Measurements from ENCODE around the gene GOLGA6L24.
A peak's percentile ranks its signal among the peaks of the same experiment; 100 is the strongest.
"Not testable (repeated sequence)": the region's sequence is repeated elsewhere in the genome, so short reads cannot be mapped to it uniquely, and the experiment has no call there.

GOLGA6L24 gene

GRCh38 chr15:28357984-28358383 is at the start of gene GOLGA6L24:
Gene GOLGA6L24 (minus strand): TSS chr15:28358084. CDS start chr15:28358023, 61 bp downstream.
- not testable (repeated sequence) for H3K4me1 ChIP-seq (ENCODE audit: control insufficient read depth in 1 of 2, insufficient read depth in 1 of 2, low read depth in 1 of 2, low read length in 1 of 2); H3K9me3 ChIP-seq; H3K4me3 ChIP-seq (ENCODE audit: low read depth in 1 of 2, low read length in 1 of 2); H3K27me3 ChIP-seq; H3K36me3 ChIP-seq; H3K27ac ChIP-seq

DNA sequence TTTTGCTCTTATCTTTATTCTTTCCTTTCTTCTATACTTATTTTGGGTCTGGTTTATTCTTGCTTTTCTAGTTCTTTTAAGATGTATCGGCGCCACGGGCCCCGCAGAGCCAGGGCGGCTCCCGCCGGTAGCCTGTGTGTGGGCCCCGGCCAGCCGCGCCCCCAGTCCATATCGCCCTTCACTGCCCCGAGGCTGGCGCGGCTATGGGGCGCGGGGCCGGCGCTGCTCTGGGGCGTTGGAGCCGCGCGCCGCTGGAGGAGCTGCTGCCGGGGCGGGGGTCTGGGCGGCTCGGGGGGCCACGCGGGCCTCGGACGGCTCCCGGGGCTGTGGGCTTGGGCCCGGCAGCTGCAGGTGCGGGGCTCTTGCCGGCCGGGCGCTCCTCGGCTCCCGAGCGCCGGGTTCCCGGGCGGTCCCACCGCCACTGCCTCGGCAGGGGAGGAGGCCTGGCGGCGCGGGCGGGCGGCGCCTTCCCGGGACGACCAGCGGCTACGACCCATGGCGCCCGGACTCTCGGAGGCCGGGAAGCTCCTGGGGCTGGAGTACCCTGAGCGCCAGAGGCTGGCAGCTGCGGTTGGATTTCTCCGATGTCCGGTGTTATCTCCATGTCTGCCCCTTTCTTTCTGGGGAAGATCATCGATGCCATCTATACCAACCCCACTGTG is 45.0 kb upstream of the GOLGA6L24 start:
- H3K36me3 ChIP-seq; H3K9me3 ChIP-seq; H3K4me3 ChIP-seq (ENCODE audit: low read depth in 1 of 2, low read length in 1 of 2); H3K27me3 ChIP-seq; H3K27ac ChIP-seq; H3K4me1 ChIP-seq (ENCODE audit: control insufficient read depth in 1 of 2, insufficient read depth in 1 of 2, low read depth in 1 of 2, low read length in 1 of 2): not testable (repeated sequence)

DNA sequence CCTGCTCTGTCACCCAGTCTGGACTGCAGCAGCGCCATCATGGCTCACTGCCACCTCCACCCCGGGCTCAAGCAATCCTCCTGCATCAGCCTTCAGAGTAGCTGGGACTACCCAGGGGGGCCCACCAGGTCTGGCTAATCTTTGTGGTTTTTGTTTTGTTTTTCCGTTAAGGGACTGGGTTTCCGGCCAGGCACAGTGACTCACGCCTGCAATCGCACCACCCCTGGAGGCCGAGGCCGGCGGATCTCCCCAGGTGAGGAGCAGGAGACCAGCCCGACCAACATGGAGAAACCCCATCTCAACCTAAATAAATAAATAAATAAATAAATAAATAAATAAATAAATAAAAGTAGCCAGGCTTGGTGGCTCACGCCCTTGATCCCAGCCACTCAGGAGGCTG is 38.1 kb upstream of the GOLGA6L24 start:
- not testable (repeated sequence) for H3K27me3 ChIP-seq; H3K27ac ChIP-seq; H3K4me1 ChIP-seq (ENCODE audit: control insufficient read depth in 1 of 2, insufficient read depth in 1 of 2, low read depth in 1 of 2, low read length in 1 of 2); H3K36me3 ChIP-seq; H3K9me3 ChIP-seq; H3K4me3 ChIP-seq (ENCODE audit: low read depth in 1 of 2, low read length in 1 of 2)

GRCh38 chr15:28380053-28380452 is 22.2 kb upstream of the GOLGA6L24 start:
- not testable (repeated sequence) for H3K9me3 ChIP-seq; H3K4me3 ChIP-seq (ENCODE audit: low read depth in 1 of 2, low read length in 1 of 2); H3K36me3 ChIP-seq; H3K27ac ChIP-seq; H3K27me3 ChIP-seq; H3K4me1 ChIP-seq (ENCODE audit: control insufficient read depth in 1 of 2, insufficient read depth in 1 of 2, low read depth in 1 of 2, low read length in 1 of 2)

- H3K27ac ChIP-seq; H3K4me3 ChIP-seq (ENCODE audit: low read depth in 1 of 2, low read length in 1 of 2); H3K27me3 ChIP-seq; H3K9me3 ChIP-seq; H3K36me3 ChIP-seq; H3K4me1 ChIP-seq (ENCODE audit: control insufficient read depth in 1 of 2, insufficient read depth in 1 of 2, low read depth in 1 of 2, low read length in 1 of 2): not testable (repeated sequence)
Observed at GRCh38 chr15:28378364-28378763, 20.5 kb upstream of the GOLGA6L24 start, which contains the start of gene GOLGA8F. Gene GOLGA8F (plus strand): TSS chr15:28378664. CDS start chr15:28378762, 98 bp downstream.

- not testable (repeated sequence) for H3K4me1 ChIP-seq (ENCODE audit: control insufficient read depth in 1 of 2, insufficient read depth in 1 of 2, low read depth in 1 of 2, low read length in 1 of 2); H3K4me3 ChIP-seq (ENCODE audit: low read depth in 1 of 2, low read length in 1 of 2); H3K36me3 ChIP-seq; H3K27me3 ChIP-seq; H3K27ac ChIP-seq; H3K9me3 ChIP-seq
Observed at GRCh38 chr15:28365502-28365901, 7.6 kb upstream of the GOLGA6L24 start.

GRCh38 chr15:28322129-28322588 is 35.7 kb downstream of the GOLGA6L24 start, which contains the start of gene HERC2:
Gene HERC2 (minus strand): TSS chr15:28322179. CDS start chr15:28321433, 746 bp downstream.
- H3K9me3 ChIP-seq; H3K4me1 ChIP-seq (ENCODE audit: control insufficient read depth in 1 of 2, insufficient read depth in 1 of 2, low read depth in 1 of 2, low read length in 1 of 2); H3K27me3 ChIP-seq; H3K36me3 ChIP-seq; H3K27ac ChIP-seq: not testable (repeated sequence)
- H3K4me3 ChIP-seq (ENCODE audit: low read depth in 1 of 2, low read length in 1 of 2), result peak within 1 kb of the TSS in 1 of 2 experiments; percentile 35

DNA sequence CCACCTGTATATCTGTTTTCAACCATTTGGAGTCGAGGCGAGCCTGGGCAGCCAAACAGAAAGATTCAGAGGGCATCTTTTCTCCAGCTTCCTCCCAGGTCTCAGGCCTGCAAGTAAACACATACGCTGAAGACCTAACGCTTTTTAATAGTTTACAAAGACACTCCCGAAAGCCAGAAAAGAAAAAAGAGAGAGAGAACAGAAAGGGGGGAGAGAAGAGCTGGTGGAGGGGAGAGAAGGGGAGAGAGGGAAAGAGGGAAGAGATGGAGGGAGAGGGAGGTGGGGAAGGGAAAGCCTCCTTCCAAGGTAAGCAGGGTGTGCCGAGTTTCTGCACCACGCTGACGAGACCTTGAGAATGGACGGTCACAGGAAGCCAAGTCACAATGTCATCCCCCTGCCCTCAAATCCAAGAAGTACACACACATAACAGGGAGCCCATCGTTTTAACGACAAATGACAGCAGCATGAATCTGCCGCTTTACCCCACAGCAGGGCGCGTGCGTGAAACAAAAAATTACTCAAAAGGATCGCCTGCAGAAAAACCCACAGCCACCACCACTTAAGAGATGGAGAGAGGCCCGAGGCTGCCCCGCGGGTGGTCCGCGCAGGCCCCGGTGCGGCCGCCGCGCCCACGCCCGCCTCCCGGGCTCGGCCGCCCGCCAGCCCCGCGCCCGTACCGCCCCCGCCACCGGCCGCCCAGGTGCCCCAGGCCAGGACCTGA is 36.4 kb downstream of the GOLGA6L24 start:
- not testable (repeated sequence) for H3K27ac ChIP-seq; H3K36me3 ChIP-seq; H3K9me3 ChIP-seq; H3K27me3 ChIP-seq; H3K4me1 ChIP-seq (ENCODE audit: control insufficient read depth in 1 of 2, insufficient read depth in 1 of 2, low read depth in 1 of 2, low read length in 1 of 2)
- H3K4me3 ChIP-seq (ENCODE audit: low read depth in 1 of 2, low read length in 1 of 2), result peak overlapping the region in 1 of 2 experiments; percentile 35

DNA sequence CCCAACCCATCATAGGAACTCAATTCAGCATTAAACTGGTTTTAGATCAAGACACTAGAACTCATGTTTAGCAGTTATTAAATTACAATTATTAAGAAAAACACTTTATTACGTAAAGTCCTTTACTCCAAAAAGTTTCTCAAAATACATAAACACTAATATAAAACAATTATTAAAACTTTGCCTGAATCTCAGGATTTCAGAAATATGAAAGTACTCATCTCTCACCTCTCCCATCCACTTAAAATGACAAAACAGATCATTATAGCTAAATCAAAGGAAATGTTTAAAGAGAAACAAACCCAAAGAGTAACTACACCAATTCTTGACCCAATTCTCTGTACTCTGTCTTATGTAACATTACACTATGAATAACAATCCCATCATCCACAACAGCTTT is 38.2 kb downstream of the GOLGA6L24 start:
- H3K27me3 ChIP-seq; H3K9me3 ChIP-seq; H3K4me1 ChIP-seq (ENCODE audit: control insufficient read depth in 1 of 2, insufficient read depth in 1 of 2, low read depth in 1 of 2, low read length in 1 of 2): not testable (repeated sequence)

GRCh38 chr15:28318828-28319227 is 39.1 kb downstream of the GOLGA6L24 start:
- not testable (repeated sequence) for H3K27ac ChIP-seq; H3K36me3 ChIP-seq; H3K9me3 ChIP-seq; H3K4me3 ChIP-seq (ENCODE audit: low read depth in 1 of 2, low read length in 1 of 2); H3K27me3 ChIP-seq; H3K4me1 ChIP-seq (ENCODE audit: control insufficient read depth in 1 of 2, insufficient read depth in 1 of 2, low read depth in 1 of 2, low read length in 1 of 2)

More for the DNA sequence above, 38.2 kb downstream of the GOLGA6L24 start:
- H3K4me3 ChIP-seq (ENCODE audit: low read depth in 1 of 2, low read length in 1 of 2); H3K27ac ChIP-seq; H3K36me3 ChIP-seq: not testable (repeated sequence)

GRCh38 chr15:28318122-28318521 is 39.8 kb downstream of the GOLGA6L24 start:
- H3K27ac ChIP-seq, H3K36me3 ChIP-seq, H3K9me3 ChIP-seq: not testable (repeated sequence)

DNA sequence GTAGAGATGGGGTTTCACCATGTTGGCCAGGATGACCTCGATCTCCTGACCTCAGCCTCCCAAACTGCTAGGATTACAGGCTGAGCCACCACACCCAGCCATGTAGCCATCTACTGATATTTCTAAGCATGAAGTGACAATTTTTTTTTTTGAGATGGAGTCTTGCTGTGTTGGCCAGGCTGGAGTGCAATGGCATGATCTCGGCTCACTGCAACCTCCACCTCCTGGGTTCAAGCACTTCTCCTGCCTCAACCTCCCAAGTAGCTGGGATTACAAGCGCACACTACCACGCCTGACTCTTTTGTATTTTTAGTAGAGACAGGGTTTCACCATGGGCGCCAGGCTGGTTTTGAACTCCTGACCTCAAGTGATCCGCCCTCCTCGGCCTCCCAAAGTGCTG is 40.9 kb downstream of the GOLGA6L24 start:
- H3K36me3 ChIP-seq; H3K27me3 ChIP-seq; H3K27ac ChIP-seq; H3K4me1 ChIP-seq (ENCODE audit: control insufficient read depth in 1 of 2, insufficient read depth in 1 of 2, low read depth in 1 of 2, low read length in 1 of 2); H3K9me3 ChIP-seq; H3K4me3 ChIP-seq (ENCODE audit: low read depth in 1 of 2, low read length in 1 of 2): not testable (repeated sequence)

More at GRCh38 chr15:28318122-28318521, 39.8 kb downstream of the GOLGA6L24 start:
- not testable (repeated sequence) for H3K4me3 ChIP-seq (ENCODE audit: low read depth in 1 of 2, low read length in 1 of 2); H3K27me3 ChIP-seq; H3K4me1 ChIP-seq (ENCODE audit: control insufficient read depth in 1 of 2, insufficient read depth in 1 of 2, low read depth in 1 of 2, low read length in 1 of 2)

DNA sequence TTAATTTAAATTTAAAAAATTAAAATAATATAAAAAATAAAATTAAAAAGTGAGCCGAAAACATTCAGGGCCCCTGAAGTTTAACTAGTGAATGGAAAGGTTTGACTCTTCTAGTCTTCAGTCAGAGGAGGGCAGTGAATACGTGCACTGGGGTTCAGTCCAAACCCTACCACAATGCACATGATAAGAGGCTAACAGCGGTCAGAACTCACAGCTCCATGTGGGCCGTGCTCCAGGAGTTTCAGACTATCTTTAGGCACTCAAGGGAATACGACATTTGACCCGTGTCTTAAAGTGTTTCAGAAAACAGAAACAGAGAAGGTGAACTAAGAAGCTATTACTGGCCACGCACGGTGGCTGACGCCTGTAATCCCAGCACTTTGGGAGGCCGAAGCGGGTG is 47.4 kb downstream of the GOLGA6L24 start:
- H3K27ac ChIP-seq; H3K4me1 ChIP-seq (ENCODE audit: control insufficient read depth in 1 of 2, insufficient read depth in 1 of 2, low read depth in 1 of 2, low read length in 1 of 2); H3K9me3 ChIP-seq; H3K4me3 ChIP-seq (ENCODE audit: low read depth in 1 of 2, low read length in 1 of 2); H3K27me3 ChIP-seq; H3K36me3 ChIP-seq: not testable (repeated sequence)

DNA sequence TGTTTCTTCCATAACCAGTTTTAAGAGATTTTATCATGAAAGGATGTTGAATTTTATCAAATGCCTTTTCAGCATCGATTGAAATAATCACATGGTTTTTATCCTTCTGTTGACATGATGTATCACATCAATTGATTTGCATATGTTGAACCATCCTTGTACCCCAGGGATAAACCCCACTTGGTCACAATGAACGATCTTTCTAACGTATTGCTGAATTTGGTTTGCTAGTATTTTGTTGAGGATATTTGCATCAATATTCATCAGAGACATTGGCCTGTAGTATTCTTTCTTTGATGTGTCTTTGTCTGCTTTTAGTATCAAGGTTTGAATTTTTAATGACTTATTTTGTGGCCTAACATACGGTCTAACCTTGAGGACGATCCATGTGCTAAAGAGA is 49.2 kb downstream of the GOLGA6L24 start:
- not testable (repeated sequence) for H3K27ac ChIP-seq; H3K9me3 ChIP-seq; H3K4me1 ChIP-seq (ENCODE audit: control insufficient read depth in 1 of 2, insufficient read depth in 1 of 2, low read depth in 1 of 2, low read length in 1 of 2); H3K4me3 ChIP-seq (ENCODE audit: low read depth in 1 of 2, low read length in 1 of 2); H3K36me3 ChIP-seq; H3K27me3 ChIP-seq
